ENCODE measurements around the gene HOXD8. TPM values are rescaled to one million over a fixed set of nuclear protein-coding genes. Genes with fewer than 3 reads are reported as not detected.

HOXD8 gene
- total RNA-seq, 1 donor = not detected

DNA sequence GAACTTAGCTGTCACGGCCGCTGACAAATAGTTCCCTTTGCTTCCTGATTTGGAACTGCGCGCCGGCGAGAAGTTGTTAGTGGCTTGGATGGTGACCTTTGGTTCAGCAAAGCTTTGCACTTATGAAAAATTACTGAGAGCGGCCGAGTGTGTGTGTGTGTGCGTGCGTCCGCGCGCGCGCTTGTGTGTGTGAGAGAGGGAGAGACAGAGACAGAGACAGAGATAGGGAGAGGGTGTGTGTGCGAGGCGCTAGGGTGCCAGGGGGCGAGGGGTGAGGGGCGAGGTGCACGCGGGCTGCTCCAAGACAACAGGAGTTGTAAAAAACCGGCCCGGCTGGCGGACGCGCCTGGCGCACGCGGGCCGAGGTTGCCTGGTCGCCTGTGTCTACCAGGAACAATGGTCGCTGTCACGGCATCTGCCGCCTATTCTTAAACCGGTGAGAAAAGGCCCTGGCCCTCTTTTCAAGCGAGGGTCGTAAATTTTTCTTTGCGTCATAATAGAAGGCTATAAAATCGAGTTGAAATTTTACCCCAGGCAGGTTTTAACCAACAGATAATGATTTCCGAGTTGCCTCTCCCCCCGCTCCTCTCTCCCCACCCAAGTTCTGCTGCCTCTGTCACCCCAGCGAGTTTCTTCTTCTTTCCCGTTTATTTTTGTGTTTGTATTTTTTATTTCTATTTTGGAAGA is 28.1 kb downstream of the HOXD8 start:
- no peak for DNase-seq (ENCODE audit: low read depth in 2 of 3, low spot score in 2 of 3)

DNA sequence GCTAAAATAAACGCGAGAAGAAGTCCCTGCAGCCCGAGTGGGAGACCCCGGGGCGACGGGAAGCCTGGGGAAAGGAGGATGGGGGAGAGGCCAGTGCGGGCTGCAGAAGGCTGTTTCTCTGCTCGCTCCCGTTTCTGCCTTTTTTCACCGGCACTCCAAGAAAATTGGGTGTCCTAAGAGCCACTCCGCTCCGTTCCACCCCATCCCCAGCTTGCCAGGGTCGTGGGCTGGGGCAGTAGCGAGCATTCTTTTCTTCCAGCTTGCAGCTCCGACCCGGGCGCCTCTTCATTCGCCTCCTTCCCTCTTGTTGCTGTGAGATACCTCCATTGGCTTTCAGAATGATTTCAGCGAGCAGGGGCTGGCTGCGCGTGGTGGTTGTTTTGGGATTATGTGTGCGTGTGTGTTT is 28.7 kb downstream of the HOXD8 start:
- DNase-seq (ENCODE audit: low read depth in 2 of 3, low spot score in 2 of 3) = no peak

DNA sequence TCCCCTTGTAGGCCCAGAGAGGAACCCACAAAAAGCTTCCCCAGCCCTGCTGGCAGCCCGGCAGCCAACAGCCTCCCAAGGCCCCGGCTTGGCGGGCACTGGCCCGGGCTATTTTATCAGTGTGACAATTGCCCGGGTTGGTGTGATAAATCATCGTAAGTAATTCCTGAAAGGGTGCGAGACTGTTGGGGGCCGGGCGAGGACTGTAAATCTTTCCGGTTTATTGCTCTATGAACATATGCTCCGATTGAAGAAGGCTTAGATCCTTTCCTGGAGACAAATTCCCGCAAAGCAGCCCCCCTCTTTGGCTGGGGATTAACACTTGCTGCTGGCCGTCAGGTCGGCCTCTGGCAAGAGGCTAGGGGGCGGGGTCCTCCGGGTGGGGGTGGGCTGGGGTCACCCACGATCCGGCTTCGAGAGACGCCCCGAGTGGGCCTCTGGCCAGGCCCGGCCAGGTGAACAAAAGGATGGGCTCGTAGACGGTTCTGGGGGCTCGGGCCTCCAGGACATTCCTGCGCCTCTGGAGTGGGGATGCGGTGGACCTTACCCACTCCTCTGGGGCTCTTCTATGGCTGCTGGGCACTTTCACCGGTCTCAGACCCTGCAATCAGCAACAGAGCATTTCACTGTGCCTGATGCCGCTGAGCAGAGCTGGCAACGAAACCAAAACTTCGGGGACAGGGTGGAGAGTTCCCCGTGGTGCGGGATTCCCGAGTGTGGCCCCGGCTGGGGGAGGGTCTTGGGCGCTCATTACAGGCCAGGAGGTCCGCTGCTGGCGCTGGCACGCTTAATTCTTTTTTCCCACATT is 29.6 kb downstream of the HOXD8 start:
- no peak for DNase-seq (ENCODE audit: low read depth in 2 of 3, low spot score in 2 of 3)

DNA sequence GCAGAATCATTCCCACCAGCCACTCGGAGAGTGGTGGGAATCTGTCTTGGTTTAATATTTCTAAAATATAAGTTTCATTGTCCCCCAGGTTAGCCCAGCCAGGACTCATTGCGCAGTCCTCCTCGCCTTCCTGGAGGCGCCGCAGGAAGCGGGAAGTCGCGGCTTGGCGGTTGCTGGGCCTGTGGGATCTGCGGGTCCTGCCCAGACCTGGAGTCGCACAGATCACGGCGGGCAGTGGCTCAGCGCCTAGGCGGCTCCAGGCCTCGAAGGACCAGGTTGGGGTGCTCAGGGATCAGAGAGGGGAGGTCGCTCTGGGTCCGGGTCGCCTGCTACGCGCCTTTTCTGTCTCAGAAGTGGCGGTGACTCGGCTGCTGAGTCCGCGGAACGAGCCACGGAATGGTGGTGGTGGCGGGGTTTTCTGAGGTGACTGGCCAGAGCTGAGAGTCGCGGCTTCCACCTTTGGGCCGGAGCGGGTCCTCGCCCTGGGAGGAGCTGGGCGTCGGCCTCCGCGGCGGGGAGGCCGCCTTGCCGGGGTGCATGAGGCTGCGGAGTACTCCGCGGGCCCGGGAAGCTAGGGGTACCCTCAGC is 30.3 kb downstream of the HOXD8 start:
- DNase-seq (ENCODE audit: low read depth in 2 of 3, low spot score in 2 of 3) = no peak

DNA sequence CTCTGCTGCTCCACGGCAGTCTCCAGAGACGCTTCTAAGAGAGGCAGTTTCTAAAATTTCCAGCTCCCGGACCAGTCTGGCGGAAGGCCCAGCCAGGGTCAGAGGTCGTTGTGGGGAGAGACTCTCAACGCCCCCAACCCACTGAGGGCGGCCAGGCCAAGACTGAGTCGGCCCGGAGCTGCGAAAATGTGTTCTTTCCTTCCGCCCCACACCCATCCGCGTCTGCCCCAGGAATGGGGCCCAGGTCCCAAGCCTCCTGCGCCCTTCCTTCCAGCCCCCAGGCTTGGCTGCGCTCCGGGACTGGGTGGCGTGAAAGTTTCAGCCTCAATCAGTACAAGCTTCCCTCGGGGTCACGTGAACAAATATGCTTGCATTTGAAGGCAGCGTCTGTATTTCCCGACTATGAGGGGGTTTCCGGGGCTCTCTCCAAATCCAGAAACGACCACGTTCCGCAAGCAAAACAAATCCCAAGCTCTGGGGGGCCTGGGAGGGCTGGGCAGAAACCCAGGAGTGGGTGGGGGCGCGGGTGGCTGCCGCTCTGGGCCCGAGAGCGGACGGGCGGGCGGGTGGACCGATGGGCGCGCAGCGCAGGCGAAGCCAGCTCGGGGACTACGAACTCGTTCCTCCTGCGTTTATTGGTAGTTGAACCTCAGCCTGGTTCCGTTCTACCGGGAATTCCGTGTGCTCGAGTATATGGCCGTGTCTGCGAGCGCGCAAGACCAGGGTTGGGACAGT is 30.9 kb downstream of the HOXD8 start:
- no peak for DNase-seq (ENCODE audit: low read depth in 2 of 3, low spot score in 2 of 3)

DNA sequence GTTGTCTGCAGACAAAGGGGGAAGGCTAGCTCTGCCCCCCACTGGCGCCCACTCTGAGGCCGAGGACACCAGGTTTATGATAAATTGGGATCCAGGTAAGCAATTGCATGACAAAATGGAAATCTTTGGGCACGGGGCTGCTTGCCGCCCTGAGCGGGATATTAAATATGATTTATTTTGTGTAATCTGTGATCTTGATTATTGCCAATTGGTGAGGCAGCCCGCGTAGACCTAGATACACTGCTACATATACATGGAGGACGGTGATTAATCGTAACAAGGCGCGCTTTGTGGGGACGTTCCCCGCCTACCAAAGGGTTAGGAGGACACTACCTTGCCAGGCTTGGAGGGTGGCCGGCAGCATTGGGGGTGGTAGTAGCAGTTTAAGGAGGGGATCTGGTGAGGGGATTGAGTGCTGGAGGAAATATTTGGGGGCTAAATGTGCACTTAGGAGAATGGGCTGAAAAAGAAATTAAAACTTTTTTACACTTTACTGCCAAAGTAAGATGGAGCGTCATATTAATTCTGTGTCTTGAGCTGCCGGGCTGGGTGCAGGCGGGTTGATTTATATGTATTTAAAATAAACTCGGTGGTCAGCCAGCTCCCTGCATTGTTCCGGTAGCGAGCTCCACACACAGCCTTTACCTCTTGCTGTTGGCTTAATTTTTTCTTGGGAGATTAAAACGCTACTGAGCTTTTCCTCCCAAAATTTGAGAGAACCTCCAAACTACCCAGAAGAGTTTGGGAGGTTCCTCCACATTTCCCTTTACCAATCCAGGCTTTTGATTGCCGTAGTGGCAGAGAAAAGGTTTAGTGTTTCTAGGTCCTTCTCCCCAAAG is 31.7 kb downstream of the HOXD8 start:
- DNase-seq (ENCODE audit: low read depth in 2 of 3, low spot score in 2 of 3) = no peak

DNA sequence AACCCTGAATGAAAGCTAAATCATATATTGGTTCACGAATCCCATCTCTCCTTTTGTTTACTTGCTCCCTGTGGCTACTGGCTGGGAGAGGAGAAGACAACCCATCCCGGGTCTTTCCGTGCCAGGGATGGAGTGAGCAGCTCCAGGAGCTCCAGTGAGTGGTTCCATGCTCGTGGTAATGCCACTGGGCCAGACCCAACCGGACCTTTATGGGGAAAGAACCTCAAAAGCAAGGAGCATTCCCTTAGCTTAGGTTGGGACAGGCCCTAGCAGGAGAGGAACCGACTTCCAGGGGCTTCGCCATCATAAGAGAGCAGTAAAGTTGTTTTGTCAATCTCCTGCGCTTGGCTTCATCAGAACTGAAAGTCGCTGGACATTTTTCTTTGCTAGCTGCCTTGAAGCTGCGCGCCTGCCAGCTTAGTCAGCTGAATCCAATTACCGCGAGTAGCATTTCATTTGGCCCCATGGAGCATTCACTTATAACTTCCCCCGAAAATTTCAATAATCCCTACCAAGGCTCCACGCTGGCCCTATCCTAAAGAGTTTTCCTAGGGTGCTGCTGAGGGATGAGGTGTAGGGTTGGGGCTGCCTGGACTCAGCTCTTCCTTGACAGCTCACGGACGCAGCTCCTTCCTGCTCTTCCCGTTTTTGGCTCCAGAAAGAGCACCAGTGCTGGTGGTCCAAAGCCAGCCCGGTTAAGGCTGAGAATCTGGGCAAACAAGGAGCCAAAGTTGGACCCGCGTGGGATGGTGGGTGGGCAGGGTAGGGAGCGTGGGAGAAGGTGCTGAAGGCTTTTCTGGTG is 32.5 kb downstream of the HOXD8 start:
- no peak for DNase-seq (ENCODE audit: low read depth in 2 of 3, low spot score in 2 of 3)

DNA sequence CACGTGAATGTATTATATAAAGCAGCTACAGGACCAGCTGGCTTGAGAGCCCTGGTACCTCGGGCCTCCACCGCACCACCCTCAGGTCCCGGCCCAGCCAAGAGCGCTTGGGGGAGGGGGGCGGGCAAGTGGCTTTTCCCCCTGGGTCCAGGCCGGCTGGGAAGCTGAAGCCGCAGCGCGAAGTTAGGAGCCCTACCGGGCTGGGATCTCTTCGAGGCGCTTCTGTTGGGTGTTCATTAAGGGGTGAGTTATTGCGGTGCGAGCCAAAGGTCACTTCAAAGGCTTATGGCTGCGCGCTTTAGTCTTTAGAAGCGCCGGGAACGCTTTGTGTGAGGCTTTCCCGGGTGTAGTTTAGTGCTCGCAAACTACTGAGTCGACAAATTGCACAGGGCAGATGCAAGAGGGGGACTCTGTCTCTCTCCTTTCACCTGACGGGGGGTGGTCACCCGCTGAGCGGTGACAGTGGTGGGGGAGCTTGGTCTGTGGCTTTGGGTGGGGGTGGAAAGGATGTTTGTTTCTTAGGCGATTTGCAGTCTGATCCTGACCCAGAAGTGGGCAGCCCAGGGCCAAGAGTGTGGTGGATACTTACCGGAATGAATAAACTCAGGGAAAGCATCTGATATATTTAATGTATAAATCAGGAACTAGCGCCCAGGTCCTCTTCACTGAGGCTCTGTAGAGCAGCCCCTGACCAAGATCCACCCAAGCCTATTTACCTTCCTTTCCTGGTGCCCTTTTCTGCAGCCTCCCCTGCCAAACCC is 33.6 kb downstream of the HOXD8 start:
- no peak for DNase-seq (ENCODE audit: low read depth in 2 of 3, low spot score in 2 of 3)

DNA sequence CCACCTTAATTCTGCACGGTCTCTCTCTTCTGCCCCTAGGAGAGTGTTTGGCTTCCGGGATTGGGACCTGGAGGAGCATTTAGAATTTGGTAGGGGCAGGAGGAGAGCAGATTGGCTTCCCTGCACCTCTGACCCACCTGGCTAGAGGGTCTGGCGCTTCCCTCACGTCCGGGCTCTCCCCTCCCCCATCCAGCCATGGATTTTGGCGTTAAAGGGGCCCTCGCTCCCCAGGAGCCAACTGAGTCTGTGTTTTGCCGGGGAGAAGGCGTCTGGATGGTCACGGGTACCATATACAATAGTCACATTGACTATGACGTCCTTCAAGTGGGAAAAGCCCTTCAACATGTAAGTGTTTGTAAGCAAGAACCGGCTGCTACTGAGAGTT is 34.2 kb downstream of the HOXD8 start:
- DNase-seq (ENCODE audit: low read depth in 2 of 3, low spot score in 2 of 3) = no peak

DNA sequence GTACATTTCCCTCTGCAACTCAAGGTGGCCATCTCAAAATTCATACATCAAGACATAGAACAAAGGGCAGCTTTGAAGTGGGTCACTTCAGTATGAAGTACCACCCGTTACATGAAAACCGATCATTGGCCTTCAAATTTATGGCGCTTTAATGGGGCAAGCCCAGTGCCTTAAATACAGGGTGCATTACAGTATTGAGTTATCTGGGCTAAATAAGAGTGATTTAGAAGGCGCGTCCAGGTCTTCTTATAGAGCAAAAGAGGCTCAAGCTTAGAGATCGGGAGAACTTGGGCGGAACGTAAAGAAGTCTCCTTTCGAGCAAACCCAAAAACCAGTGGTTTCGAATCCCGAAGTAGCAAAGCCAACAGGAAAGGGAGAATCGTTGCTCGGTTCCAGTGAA is 34.7 kb downstream of the HOXD8 start:
- no peak for DNase-seq (ENCODE audit: low read depth in 2 of 3, low spot score in 2 of 3)

DNA sequence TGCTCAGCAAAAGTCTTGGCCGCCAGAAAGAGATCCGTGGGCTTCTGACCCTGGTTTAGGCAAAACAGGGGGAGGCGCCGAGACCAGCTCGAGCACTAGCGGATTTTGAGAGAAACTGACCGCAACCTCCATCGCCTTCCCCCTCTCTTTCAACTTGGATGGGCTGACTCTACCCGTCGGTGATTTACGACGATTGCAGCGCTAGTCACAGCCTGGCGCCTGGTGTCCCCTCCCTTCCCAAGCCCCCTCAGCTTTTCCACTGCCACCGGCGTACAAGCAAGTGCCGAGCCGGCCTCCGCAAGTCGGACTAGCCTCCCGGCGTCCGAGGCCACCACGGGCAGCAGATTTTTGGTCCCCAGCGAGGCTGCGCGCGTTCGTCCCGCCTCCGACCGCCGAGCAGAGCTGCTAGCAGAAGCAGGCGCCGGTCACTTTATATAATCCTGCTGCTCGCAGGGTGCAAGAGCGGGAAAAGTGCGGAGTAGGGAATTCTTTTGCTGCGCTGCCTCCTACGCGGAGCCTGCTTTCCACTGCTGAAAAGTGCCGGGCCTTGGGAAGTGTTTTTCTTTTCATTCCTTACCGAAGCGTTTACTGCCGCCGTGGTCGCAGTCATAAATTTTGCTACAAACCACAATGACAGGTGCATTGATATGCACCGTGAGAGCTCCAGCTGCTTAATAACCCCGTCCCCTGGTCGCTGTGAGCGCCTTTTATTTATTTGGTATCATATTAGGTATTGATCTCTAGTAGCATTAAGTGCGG is 35.3 kb downstream of the HOXD8 start:
- DNase-seq (ENCODE audit: low read depth in 2 of 3, low spot score in 2 of 3) = no peak

DNA sequence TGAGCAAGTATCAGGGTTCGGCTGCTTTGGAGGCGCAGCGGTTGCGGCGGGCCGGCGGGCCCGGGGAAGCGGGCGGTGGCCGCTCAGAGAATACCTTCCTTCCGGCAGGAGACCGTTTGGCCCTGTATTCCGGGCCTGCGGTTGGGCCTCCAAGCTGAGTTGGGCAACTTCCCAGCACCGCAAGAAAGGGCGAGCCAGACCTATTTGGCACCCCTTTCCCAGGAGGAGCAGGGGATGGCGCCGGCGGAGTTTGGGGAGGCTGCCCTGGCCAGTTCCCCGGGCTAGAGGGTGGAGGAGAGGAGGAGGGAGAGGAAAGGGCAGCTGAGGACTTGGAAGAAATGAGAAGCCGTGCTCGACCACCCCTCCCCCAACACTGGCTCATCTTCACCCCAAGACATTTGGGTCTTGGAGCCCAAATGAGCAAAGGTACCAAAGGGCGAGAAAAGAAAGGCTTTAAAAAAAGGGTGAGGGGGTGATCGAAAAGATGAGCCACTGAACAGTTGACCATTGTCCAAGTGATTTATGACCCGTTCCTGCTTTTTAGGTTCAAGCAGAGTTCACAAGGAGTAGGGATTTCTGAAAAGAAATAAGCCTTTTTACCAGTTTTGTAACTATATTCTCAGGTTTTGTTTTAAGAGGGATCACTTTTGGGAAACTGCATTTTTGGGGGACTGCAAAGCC is 36.0 kb downstream of the HOXD8 start:
- DNase-seq (ENCODE audit: low read depth in 2 of 3, low spot score in 2 of 3) = no peak

DNA sequence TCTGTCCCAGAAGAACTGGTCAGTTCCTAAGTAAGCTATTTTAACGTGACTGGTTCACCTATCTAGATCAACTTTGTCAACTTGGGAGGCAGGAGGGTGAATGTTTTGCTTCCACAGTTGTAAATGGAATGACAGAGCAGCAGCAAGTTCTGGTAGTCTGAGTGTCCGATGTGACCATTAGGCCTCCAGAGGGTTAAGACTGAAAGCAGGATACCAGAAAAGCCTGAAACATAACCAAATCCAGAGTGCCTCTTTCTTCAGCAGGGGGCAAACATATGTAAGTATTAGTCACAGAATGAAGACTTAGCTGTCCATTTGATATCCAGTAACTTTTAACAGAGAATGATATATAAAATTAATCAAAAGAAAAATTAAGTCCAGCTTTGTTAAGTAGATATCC is 36.8 kb downstream of the HOXD8 start:
- DNase-seq (ENCODE audit: low read depth in 2 of 3, low spot score in 2 of 3) = no peak

DNA sequence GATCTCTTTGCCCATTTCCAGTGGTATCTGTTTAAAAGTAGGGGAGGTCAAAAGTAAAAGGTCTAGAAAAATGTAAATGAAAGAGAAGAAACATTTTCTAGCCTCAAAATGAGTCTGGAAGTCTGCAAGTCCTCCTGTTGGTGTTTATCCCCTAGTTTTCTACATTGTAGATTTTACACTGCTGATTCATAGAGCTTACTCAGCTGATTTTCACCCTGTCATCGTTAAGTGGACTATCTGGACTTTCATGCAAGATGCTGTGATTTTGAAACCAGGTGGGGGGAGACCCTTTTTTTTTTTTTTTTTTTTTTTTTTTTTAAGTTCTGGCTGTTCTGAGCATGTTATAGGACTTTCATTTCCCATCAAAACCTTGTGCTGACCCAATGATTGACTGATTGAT is 37.9 kb downstream of the HOXD8 start:
- DNase-seq (ENCODE audit: low read depth in 2 of 3, low spot score in 2 of 3) = no peak

DNA sequence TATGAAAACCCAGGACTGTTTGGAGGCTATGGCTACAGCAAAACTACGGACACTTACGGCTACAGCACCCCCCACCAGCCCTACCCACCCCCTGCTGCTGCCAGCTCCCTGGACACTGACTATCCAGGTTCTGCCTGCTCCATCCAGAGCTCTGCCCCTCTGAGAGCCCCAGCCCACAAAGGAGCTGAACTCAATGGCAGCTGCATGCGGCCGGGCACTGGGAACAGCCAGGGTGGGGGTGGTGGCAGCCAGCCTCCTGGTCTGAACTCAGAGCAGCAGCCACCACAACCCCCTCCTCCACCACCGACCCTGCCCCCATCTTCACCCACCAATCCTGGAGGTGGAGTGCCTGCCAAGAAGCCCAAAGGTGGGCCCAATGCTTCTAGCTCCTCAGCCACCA is 39.7 kb downstream of the HOXD8 start:
- DNase-seq (ENCODE audit: low read depth in 2 of 3, low spot score in 2 of 3) = no peak

DNA sequence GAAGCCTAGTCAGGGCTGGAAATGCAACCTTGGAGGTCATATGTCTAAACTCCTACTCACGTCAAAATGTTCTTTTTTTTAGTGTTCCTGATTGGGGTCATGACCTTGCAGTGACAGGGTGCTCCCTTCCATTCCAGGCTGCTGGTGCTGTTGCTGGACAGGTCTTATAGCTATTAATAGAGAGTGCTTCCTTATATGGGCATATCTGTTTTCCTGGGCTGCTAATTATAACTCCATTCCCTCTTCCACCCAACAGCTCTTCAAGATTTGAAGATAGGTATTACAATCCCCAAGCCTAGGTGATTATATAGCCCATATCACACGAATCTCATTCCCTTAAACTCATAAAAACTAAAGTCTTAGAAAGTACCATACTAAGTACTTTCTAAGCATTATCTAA is 40.2 kb downstream of the HOXD8 start:
- DNase-seq (ENCODE audit: low read depth in 2 of 3, low spot score in 2 of 3) = no peak

DNA sequence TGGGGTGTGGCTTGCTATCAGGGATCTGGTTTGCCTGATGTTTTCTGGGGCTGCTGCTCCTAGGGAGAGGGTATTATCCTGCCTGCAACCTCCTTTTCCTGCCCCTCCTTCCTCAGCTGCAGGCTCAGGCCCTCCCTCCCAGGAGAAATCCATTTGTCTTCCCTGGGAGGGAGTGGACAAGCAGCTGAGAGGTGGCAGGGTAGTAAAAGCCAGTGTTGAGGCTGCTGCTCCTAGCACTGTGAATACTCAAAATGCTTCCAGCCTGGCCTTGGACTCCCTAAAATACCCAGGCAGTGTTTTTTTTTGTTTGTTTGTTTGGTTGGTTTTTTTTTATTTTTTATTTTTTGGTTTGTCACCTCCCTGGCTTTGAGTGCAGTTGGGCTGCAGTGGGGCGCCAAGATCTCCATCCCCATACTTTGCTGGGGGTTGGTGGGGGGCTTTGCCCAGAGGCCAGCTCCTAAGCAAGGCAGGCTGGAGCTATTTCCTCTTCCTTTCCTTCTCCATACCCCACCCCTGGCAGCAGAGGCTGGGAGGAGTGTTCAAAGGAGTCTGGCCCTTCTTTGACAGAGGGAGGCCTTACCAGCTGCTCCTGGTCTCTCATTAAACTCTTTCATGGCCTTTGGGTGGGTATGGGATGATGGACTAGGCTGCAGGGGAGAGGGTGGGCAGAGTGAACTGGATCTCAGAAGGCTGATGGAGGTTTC is 41.2 kb downstream of the HOXD8 start:
- DNase-seq (ENCODE audit: low read depth in 2 of 3, low spot score in 2 of 3) = no peak
